ENCODE measurements around the gene APBB3. TPM values are rescaled to one million over a fixed set of nuclear protein-coding genes. Genes with fewer than 3 reads are reported as not detected.
A peak's percentile ranks its signal among the peaks of the same experiment; 100 is the strongest.

APBB3 gene
- total RNA-seq, 1 experiment from 2014 or later, result 11.4 TPM

DNA sequence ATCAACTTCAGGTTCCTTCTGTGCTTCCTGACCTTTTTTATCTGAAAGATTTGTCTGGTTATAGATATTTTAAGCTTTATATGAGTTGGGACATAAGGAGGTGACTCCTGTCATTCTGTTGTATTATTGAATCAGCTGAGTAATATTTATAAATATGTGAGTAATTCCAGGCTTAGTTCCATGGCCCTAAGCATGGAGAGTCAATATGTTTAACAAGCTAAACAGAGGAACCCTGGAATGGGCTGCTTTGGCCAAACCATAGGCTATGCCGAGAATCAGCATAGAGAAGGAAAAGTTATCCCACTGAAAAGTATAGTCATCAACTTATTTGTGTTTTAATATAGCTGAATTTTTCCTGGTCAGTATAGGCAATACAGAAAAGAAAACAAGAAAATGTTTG, 24.2 kb downstream of the APBB3 start:
- H3K4me1 ChIP-seq (ENCODE audit: insufficient read depth, low read length), result peaks cover 13% of the 10 kb centered on the region
- TF ChIP-seq EZH2 (IDR thresholded peaks at IDR 0.05; ENCODE audit: low read length, unreplicated experiment), result no peak
- TF ChIP-seq, protein P1, sequence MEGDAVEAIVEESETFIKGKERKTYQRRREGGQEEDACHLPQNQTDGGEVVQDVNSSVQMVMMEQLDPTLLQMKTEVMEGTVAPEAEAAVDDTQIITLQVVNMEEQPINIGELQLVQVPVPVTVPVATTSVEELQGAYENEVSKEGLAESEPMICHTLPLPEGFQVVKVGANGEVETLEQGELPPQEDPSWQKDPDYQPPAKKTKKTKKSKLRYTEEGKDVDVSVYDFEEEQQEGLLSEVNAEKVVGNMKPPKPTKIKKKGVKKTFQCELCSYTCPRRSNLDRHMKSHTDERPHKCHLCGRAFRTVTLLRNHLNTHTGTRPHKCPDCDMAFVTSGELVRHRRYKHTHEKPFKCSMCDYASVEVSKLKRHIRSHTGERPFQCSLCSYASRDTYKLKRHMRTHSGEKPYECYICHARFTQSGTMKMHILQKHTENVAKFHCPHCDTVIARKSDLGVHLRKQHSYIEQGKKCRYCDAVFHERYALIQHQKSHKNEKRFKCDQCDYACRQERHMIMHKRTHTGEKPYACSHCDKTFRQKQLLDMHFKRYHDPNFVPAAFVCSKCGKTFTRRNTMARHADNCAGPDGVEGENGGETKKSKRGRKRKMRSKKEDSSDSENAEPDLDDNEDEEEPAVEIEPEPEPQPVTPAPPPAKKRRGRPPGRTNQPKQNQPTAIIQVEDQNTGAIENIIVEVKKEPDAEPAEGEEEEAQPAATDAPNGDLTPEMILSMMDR (conservative IDR thresholded peaks at IDR 0.05; ENCODE audit: low read depth, low read length), result no peak
- no peak for TF ChIP-seq EZH2phosphoT487 (IDR thresholded peaks at IDR 0.05; ENCODE audit: borderline replicate concordance, low read length)
- no peak overlapping the region for H3K4me2 ChIP-seq (ENCODE audit: low read length)
- H3K9ac ChIP-seq (ENCODE audit: low read length), result no peak overlapping the region
- no peaks in the 10 kb centered on the region for H3K27me3 ChIP-seq (ENCODE audit: low read length)
- ChIA-PET CTCF (interaction anchor here (1.2 kb wide), 1 partner anchor 177 kb away, joined by 3 read pairs; no protein-coding TSS in a partner anchor), POLR2A (ENCODE audit: unreplicated experiment) (interaction anchor here (0.9 kb wide), 1 partner anchor 17 kb away, joined by 4 read pairs; the partner anchor contains the start of gene SRA1)
- H3K9me3 ChIP-seq (ENCODE audit: low read length), result no peaks in the 10 kb centered on the region
- H3K79me2 ChIP-seq (ENCODE audit: low read length), result no peaks in the 10 kb centered on the region
- no peak overlapping the region for H3K4me3 ChIP-seq (ENCODE audit: low read length)
- peaks cover 51% of the 10 kb centered on the region for H3K36me3 ChIP-seq (ENCODE audit: low read depth, low read length)
- peak; percentile 61 for DNase-seq
- peak; percentile 99 for ATAC-seq
- no peaks in the 10 kb centered on the region for H4K20me1 ChIP-seq (ENCODE audit: low read length)
- no peak overlapping the region for H3K27ac ChIP-seq (ENCODE audit: low read length)
- no peaks in the 10 kb centered on the region for H3K9me2 ChIP-seq (replicated peaks; ENCODE audit: low read length)
- intact Hi-C loops (cut with micrococcal nuclease), result loop anchor here (10.0 kb wide), 1 partner anchor 175 kb away; no protein-coding TSS in a partner anchor
- no peak overlapping the region for H2AFZ ChIP-seq (ENCODE audit: low read length)
- H3F3A ChIP-seq (ENCODE audit: low read length, unreplicated experiment), result no peaks in the 10 kb centered on the region
- no TSS peak for BruUV-seq (replicated peaks)

DNA sequence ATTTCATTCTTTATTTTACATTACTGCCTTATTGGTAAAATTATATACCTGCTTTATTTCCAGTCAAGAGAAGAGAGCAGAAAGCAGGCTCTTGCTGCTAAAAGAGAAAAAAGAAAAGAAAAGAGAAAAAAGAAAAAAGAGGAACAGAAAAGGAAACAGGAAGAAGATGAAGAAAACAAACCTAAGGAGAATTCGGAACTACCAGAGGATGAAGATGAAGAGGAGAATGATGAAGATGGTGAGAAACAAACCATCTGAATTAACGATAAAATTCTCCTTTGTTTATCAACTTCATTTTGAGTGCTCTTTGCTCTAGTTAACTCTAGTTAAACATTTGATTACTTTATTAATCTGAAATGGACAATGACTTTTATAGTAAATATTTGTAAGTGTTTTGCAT, 40.4 kb downstream of the APBB3 start:
- Histone ChIP-seq H3K27me3 (ENCODE audit: low read length) (no peaks in the 10 kb centered on the region), H3K9me2 (replicated peaks; ENCODE audit: low read length) (no peaks in the 10 kb centered on the region), H3K36me3 (ENCODE audit: low read depth, low read length) (peaks cover 33% of the 10 kb centered on the region), H3K79me2 (ENCODE audit: low read length) (no peaks in the 10 kb centered on the region), H3K4me1 (ENCODE audit: insufficient read depth, low read length) (no peaks in the 10 kb centered on the region), H3K27ac (ENCODE audit: low read length) (no peak overlapping the region), H3K4me2 (ENCODE audit: low read length) (no peak overlapping the region), H4K20me1 (ENCODE audit: low read length) (0 out of 2 replicates have a peak, but pooled peaks cover 3% of the 10 kb centered on the region), H3F3A (ENCODE audit: low read length, unreplicated experiment) (no peaks in the 10 kb centered on the region), H2AFZ (ENCODE audit: low read length) (no peak overlapping the region), H3K9ac (ENCODE audit: low read length) (no peak overlapping the region), H3K9me3 (ENCODE audit: low read length) (no peaks in the 10 kb centered on the region), H3K4me3 (ENCODE audit: low read length) (no peak overlapping the region)
- ChIA-PET CTCF (no interaction called here), POLR2A (ENCODE audit: unreplicated experiment) (no interaction called here)
- DNase-seq, result no peak
- TF ChIP-seq EZH2 (IDR thresholded peaks at IDR 0.05; ENCODE audit: low read length, unreplicated experiment) (no peak), EZH2phosphoT487 (IDR thresholded peaks at IDR 0.05; ENCODE audit: borderline replicate concordance, low read length) (no peak)
- TF ChIP-seq, protein P1 (conservative IDR thresholded peaks at IDR 0.05; ENCODE audit: low read depth, low read length), result no peak
- BruUV-seq (replicated peaks), result no TSS peak
- intact Hi-C loops (cut with micrococcal nuclease), result no loop called here
- ATAC-seq, result no peak

DNA sequence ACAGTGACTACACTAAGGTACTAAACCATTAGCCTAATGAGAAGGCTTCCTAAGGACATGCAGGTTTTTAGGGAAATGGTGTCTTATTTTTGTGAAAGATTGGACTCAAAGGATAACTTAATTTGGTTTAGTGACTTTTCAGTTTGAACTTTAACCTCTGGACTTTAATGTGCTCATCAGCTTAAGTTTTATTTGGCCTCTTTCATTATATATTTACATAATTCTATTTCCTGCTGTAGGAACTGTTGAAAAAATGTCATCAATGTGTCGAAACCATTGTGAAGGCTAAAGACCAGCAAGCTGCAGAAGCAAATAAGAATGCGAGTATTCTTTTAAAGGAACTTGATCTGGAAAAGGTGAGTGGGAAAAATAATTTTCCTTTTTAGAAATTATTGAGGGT, 51.3 kb downstream of the APBB3 start:
- Histone ChIP-seq H3K9me3 (ENCODE audit: low read length) (no peaks in the 10 kb centered on the region), H3K4me2 (ENCODE audit: low read length) (no peak overlapping the region), H3K36me3 (ENCODE audit: low read depth, low read length) (peaks cover 36% of the 10 kb centered on the region), H3K27me3 (ENCODE audit: low read length) (no peaks in the 10 kb centered on the region), H3K9me2 (replicated peaks; ENCODE audit: low read length) (no peaks in the 10 kb centered on the region), H4K20me1 (ENCODE audit: low read length) (no peaks in the 10 kb centered on the region), H3K9ac (ENCODE audit: low read length) (no peak overlapping the region), H3K4me1 (ENCODE audit: insufficient read depth, low read length) (no peaks in the 10 kb centered on the region), H2AFZ (ENCODE audit: low read length) (no peak overlapping the region), H3K27ac (ENCODE audit: low read length) (no peak overlapping the region), H3K4me3 (ENCODE audit: low read length) (no peak overlapping the region), H3F3A (ENCODE audit: low read length, unreplicated experiment) (no peaks in the 10 kb centered on the region), H3K79me2 (ENCODE audit: low read length) (no peaks in the 10 kb centered on the region)
- DNase-seq, result no peak
- BruUV-seq (replicated peaks), result no TSS peak
- intact Hi-C loops (cut with micrococcal nuclease), result no loop called here
- TF ChIP-seq, protein P1 (conservative IDR thresholded peaks at IDR 0.05; ENCODE audit: low read depth, low read length), result no peak
- no peak for TF ChIP-seq EZH2 (IDR thresholded peaks at IDR 0.05; ENCODE audit: low read length, unreplicated experiment)
- no peak for TF ChIP-seq EZH2phosphoT487 (IDR thresholded peaks at IDR 0.05; ENCODE audit: borderline replicate concordance, low read length)
- ATAC-seq, result no peak
- POLR2A ChIA-PET (ENCODE audit: unreplicated experiment), result no interaction called here
- CTCF ChIA-PET, result no interaction called here
